Fibroblast of lung (primary cell): Measurements from ENCODE around the gene NT5E. TPM values are rescaled to one million over a fixed set of nuclear protein-coding genes. Genes with fewer than 3 reads are reported as not detected.

ENCODE experiments used
- DNase-seq, 2 donors: peaks; one replicate each; pipeline versions ENCODE4 v3.0.0 to v3.0.0-alpha.2; 2010; ENCODE audit warnings: low read depth in 2 of 2
- H2AFZ ChIP-seq: 2 replicates; pipeline ENCODE4 v1.5.1; 2012; ENCODE audit warnings: low read length, control low read depth, inconsistent platforms
- H3K27ac ChIP-seq: 2 replicates; pipeline ENCODE4 v1.5.1; 2011; ENCODE audit warnings: low read length, control low read depth; ENCODE audit not compliant: insufficient read depth
- H3K27me3 ChIP-seq: 2 replicates; pipeline ENCODE4 v1.5.1; 2011; ENCODE audit warnings: mild to moderate bottlenecking, low read length; ENCODE audit not compliant: control insufficient read depth, insufficient read depth
- H3K36me3 ChIP-seq: 2 replicates; pipeline ENCODE4 v1.5.1; 2011; ENCODE audit warnings: low read length; ENCODE audit not compliant: control insufficient read depth, insufficient read depth
- H3K4me1 ChIP-seq: 2 replicates; pipeline ENCODE4 v1.5.1; 2011; ENCODE audit warnings: low read length; ENCODE audit not compliant: control insufficient read depth, insufficient read depth; ENCODE audit errors: extremely low read depth
- H3K4me2 ChIP-seq: 2 replicates; pipeline ENCODE4 v1.5.1; 2011; ENCODE audit warnings: low read length, control low read depth; ENCODE audit not compliant: insufficient read depth; ENCODE audit errors: extremely low read depth
- H3K4me3 ChIP-seq, 4 experiments: fragments of 200-600 bp in 1 of 4; sonication (generic) in 1 of 4; replicated peaks in 1 of 4; 2 replicates each; pipeline ENCODE4 v1.5.1; 2011 to 2016; ENCODE audit warnings: low read length in 4 of 4, low read depth in 3 of 4, mild to moderate bottlenecking in 3 of 4, control low read depth in 2 of 4, inconsistent platforms in 1 of 4, mixed read lengths in 1 of 4; ENCODE audit not compliant: insufficient read depth in 1 of 4; ENCODE audit errors: control extremely low read depth in 1 of 4
- H3K79me2 ChIP-seq: 2 replicates; pipeline ENCODE4 v1.5.1; 2012; ENCODE audit warnings: mild to moderate bottlenecking, low read length, inconsistent platforms; ENCODE audit not compliant: control insufficient read depth, insufficient read depth
- H3K9ac ChIP-seq: 2 replicates; pipeline ENCODE4 v1.5.1; 2011; ENCODE audit warnings: mild to moderate bottlenecking, low read length, control low read depth; ENCODE audit not compliant: insufficient read depth
- H3K9me3 ChIP-seq: 2 replicates; pipeline ENCODE4 v1.5.1; 2012; ENCODE audit warnings: low read depth, low read length; ENCODE audit not compliant: control insufficient read depth, insufficient read depth
- H4K20me1 ChIP-seq: 2 replicates; pipeline ENCODE4 v1.5.1; 2011; ENCODE audit warnings: low read length; ENCODE audit not compliant: control insufficient read depth, insufficient read depth; ENCODE audit errors: extremely low read depth
- EZH2 ChIP-seq: IDR thresholded peaks from 2 replicates; pipeline ENCODE4 v1.5.1; 2012; ENCODE audit warnings: low read length, control low read depth, mild to moderate bottlenecking; ENCODE audit errors: missing control alignments
- polyA plus RNA-seq, 2 donors: library from polyadenylated mRNA; depleted of rRNA in 1 of 2; stranded (reverse) in 1 of 2; unstranded in 1 of 2; fragments of >200 nt; gene quantifications; 2 replicates each; pipeline ENCODE4 v1.2.1, GENCODE V29; 2011 to 2012; ENCODE audit warnings: missing spikeins in 1 of 2
- total RNA-seq: library from RNA; depleted of rRNA; stranded (reverse); fragments of >200 nt; gene quantifications from 2 replicates; pipeline ENCODE4 v1.2.1, GENCODE V29; 2014
- TF ChIP-seq, protein P1 (sequence below), 2 donors: IDR thresholded peaks in 1 of 2; conservative IDR thresholded peaks in 1 of 2; 1 replicate in 1 of 2; 2 replicates in 1 of 2; pipeline ENCODE4 v1.5.1; 2011 to 2012; ENCODE audit warnings: low read length in 2 of 2, control low read depth in 1 of 2, inconsistent platforms in 1 of 2, low read depth in 1 of 2, mild to moderate bottlenecking in 1 of 2

The NT5E gene
- total and polyA plus RNA-seq, 2 donors (not counting 1 experiment from before 2014, with no cell fraction given): 217 to 257 TPM

DNA sequence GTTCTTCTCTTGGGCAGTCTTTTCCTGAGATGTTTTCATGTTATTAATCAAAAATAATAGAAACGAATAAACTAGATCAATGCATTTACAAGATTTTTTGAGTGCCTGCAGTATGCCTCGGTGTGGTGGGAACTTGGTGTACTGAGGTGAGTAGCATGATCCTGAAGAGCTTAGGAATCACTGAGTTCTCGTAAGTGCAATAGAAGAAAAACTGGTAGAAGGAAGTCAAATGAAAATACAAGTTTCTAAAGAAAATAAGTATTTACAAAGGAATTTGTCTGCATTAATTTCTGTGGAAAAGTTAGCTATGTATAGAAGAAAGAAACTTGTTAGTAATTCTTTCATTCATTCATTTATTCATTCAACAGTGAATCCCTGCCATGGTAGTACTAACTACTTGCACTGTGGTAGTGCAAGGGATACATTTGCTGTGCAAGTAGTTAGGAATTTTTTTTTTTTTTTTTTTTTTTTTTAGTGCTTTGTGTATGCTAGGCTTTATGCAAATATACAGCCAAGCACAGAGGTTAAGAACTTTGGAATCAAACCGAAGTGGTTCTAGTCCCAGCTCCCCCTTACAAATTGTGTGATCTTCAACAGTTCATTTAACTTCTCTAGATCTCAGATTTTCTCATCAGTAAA lies 13.9 kb downstream of the NT5E start:
- H3K4me2 ChIP-seq: peak overlapping the region; percentile 82
- H3K9me3 ChIP-seq: no peaks in the 10 kb centered on the region
- H3K27ac ChIP-seq: peak overlapping the region; percentile 99
- no peaks in the 10 kb centered on the region for H4K20me1 ChIP-seq
- H3K27me3 ChIP-seq: no peaks in the 10 kb centered on the region
- no peak overlapping the region for H3K9ac ChIP-seq
- H3K36me3 ChIP-seq: peaks cover 5% of the 10 kb centered on the region
- H3K79me2 ChIP-seq: peaks cover 61% of the 10 kb centered on the region
- no peak overlapping the region for H3K4me3 ChIP-seq
- peaks cover 51% of the 10 kb centered on the region for H3K4me1 ChIP-seq
- no peak for TF ChIP-seq EZH2
- TF ChIP-seq, protein P1, sequence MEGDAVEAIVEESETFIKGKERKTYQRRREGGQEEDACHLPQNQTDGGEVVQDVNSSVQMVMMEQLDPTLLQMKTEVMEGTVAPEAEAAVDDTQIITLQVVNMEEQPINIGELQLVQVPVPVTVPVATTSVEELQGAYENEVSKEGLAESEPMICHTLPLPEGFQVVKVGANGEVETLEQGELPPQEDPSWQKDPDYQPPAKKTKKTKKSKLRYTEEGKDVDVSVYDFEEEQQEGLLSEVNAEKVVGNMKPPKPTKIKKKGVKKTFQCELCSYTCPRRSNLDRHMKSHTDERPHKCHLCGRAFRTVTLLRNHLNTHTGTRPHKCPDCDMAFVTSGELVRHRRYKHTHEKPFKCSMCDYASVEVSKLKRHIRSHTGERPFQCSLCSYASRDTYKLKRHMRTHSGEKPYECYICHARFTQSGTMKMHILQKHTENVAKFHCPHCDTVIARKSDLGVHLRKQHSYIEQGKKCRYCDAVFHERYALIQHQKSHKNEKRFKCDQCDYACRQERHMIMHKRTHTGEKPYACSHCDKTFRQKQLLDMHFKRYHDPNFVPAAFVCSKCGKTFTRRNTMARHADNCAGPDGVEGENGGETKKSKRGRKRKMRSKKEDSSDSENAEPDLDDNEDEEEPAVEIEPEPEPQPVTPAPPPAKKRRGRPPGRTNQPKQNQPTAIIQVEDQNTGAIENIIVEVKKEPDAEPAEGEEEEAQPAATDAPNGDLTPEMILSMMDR (conservative IDR thresholded peaks at IDR 0.05 in 1 of 2, IDR thresholded peaks at IDR 0.05 in 1 of 2; ENCODE audit: low read depth in 1 of 2, low read length in 2 of 2): no peak
- no peak for DNase-seq
- H2AFZ ChIP-seq: no peak overlapping the region

DNA sequence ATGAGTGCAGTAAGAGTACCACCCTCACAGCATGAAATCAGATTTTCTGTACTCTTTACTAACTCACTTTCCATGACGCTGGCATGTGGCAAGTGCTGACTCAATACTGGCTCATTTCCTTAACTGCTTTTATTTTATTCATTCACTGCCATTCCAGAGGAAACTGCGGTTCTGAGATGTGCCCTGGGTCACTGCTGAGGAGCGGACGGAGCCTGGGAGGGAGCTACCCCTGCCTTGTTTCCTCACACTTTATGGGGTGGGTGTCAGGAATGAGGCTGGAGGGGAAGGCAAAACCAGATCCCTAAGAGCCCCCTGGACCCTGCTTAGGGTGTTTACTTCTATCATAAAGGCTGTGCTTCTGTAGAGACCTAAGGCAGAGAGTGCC lies 14.4 kb downstream of the NT5E start:
- Histone ChIP-seq H3K4me1 (peaks cover 50% of the 10 kb centered on the region), H3K9me3 (no peaks in the 10 kb centered on the region), H3K27me3 (no peaks in the 10 kb centered on the region), H4K20me1 (no peaks in the 10 kb centered on the region), H3K4me2 (peak overlapping the region; percentile 82), H3K9ac (peak overlapping the region; percentile 47), H3K79me2 (peaks cover 63% of the 10 kb centered on the region), H2AFZ (no peak overlapping the region), H3K27ac (peak overlapping the region; percentile 99), H3K4me3 (peak overlapping the region in 3 of 4 experiments; percentile 5 to 15 (median 14)), H3K36me3 (peaks cover 5% of the 10 kb centered on the region)
- peak; percentile 98 to 99 for DNase-seq
- TF ChIP-seq EZH2: no peak
- TF ChIP-seq, protein P1 (conservative IDR thresholded peaks at IDR 0.05 in 1 of 2, IDR thresholded peaks at IDR 0.05 in 1 of 2; ENCODE audit: low read depth in 1 of 2, low read length in 2 of 2): no peak

- Histone ChIP-seq H3K27me3 (no peaks in the 10 kb centered on the region), H3K9ac (peak overlapping the region; percentile 47), H3K27ac (peak overlapping the region; percentile 99), H3K4me2 (peak overlapping the region; percentile 82), H3K4me3 (peak overlapping the region in 3 of 4 experiments; percentile 5 to 15 (median 14)), H4K20me1 (no peaks in the 10 kb centered on the region), H3K79me2 (peaks cover 67% of the 10 kb centered on the region), H3K36me3 (peaks cover 5% of the 10 kb centered on the region), H2AFZ (no peak overlapping the region), H3K9me3 (no peaks in the 10 kb centered on the region), H3K4me1 (peaks cover 55% of the 10 kb centered on the region)
- peak; percentile 75 to 94 for DNase-seq
- TF ChIP-seq, protein P1 (conservative IDR thresholded peaks at IDR 0.05 in 1 of 2, IDR thresholded peaks at IDR 0.05 in 1 of 2; ENCODE audit: low read depth in 1 of 2, low read length in 2 of 2): no peak
- no peak for TF ChIP-seq EZH2
These were observed 14.9 kb downstream of the NT5E start for GRCh38 chr6:85464722-85465150.
